ENCODE data around the gene FAM180A. TPM values are rescaled to one million over a fixed set of nuclear protein-coding genes. Genes with fewer than 3 reads are reported as not detected.

The FAM180A gene
- total and polyA plus RNA-seq, 2 experiments from 2014 or later = not detected

- TF ChIP-seq ZNF462 (CRISPR knock-in tag; IDR thresholded peaks at IDR 0.05) (no peak), CTCF (conservative IDR thresholded peaks at IDR 0.05; ENCODE audit: low read depth in 2 of 2) (no peak), CREB1 (CRISPR knock-in tag; IDR thresholded peaks at IDR 0.05; ENCODE audit: low read depth) (no peak), NANOG (IDR thresholded peaks at IDR 0.05; ENCODE audit: borderline replicate concordance) (no peak), EZH2phosphoT487 (IDR thresholded peaks at IDR 0.05; ENCODE audit: unreplicated experiment) (no peak), ZNF114 (CRISPR knock-in tag; IDR thresholded peaks at IDR 0.05) (no peak)
These were observed 14.6 kb upstream of the FAM180A start (continued) for GRCh38 chr7:135763261-135763660.

- Histone ChIP-seq H3F3A (replicated peaks; ENCODE audit: low read depth) (no peaks in the 10 kb centered on the region), H3K4me2 (no peak overlapping the region), H3K9me2 (ENCODE audit: insufficient read depth) (0 out of 2 replicates have a peak, but pooled peaks cover 3% of the 10 kb centered on the region), H4K20me1 (replicated peaks; ENCODE audit: insufficient read depth) (no peaks in the 10 kb centered on the region), H2AFZ (peak overlapping the region; percentile 66; the same call in 1 of the 2 replicates), H3K79me2 (replicated peaks; ENCODE audit: insufficient read depth) (no peaks in the 10 kb centered on the region), H3K27me3 (ENCODE audit: insufficient read depth) (no peaks in the 10 kb centered on the region), H3K27ac (ENCODE audit: low read depth) (no peak overlapping the region), H3K36me3 (ENCODE audit: insufficient read depth) (no peaks in the 10 kb centered on the region), H3K4me1 (ENCODE audit: insufficient read depth) (peaks cover 13% of the 10 kb centered on the region; the same call in 1 of the 2 replicates), H3K4me3 (no peak overlapping the region)
- H3K4me1 Mint-ChIP-seq = peaks cover 17% of the 10 kb centered on the region
- TF ChIP-seq EZH2phosphoT487 (IDR thresholded peaks at IDR 0.05; ENCODE audit: unreplicated experiment) = no peak
- TF ChIP-seq ZNF114 (CRISPR knock-in tag; IDR thresholded peaks at IDR 0.05) = no peak
- no peak for TF ChIP-seq POLR2AphosphoS5 (IDR thresholded peaks at IDR 0.05; ENCODE audit: low read depth)
- no peak for TF ChIP-seq CTCF (conservative IDR thresholded peaks at IDR 0.05; ENCODE audit: low read depth in 2 of 2)
- no peak for TF ChIP-seq CREB1 (CRISPR knock-in tag; IDR thresholded peaks at IDR 0.05; ENCODE audit: low read depth)
- TF ChIP-seq ETS1 (IDR thresholded peaks at IDR 0.05) = no peak
- H3K4me3 Mint-ChIP-seq = no peak overlapping the region
- H3K9me3 Mint-ChIP-seq = no peaks in the 10 kb centered on the region; the same call in 1 of the 3 replicates
- ATAC-seq (no peak), DNase-seq (ENCODE audit: low spot score) (no peak)
- H3K27ac Mint-ChIP-seq = no peak overlapping the region
- H3K27me3 Mint-ChIP-seq (ENCODE audit: insufficient read depth, low read depth, poor library complexity) = peaks cover 7% of the 10 kb centered on the region
- peaks cover under 1% of the 10 kb centered on the region; the same call in 1 of the 3 replicates for H3K36me3 Mint-ChIP-seq (ENCODE audit: low read depth)
These were observed 13.3 kb upstream of the FAM180A start for GRCh38 chr7:135761751-135762488.
